ENCODE results near the gene CLEC9A. TPM values are rescaled to one million over a fixed set of nuclear protein-coding genes. Genes with fewer than 3 reads are reported as not detected.

The CLEC9A gene
- polyA plus RNA-seq, 10 donors: 0.11 to 0.54 (median 0.20) TPM; not detected in 1

DNA sequence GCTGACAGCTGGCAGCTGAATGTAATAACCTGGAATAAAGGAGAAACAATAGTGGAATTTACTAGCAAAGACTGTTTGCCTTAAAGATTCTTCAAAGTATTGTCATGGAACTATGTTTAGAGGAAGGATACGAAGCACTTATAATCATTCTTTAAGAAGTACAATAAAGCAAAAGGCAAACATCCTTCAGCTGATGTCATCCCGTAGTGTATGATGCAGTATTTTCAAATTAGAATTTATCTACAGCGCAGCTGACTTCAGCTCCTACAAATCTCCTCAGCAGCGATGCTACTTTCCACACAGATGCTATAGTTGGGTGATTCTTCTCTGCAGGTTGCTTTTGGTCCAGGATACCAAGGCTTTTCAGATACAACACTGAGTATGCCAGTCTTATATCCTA is 36.8 kb downstream of the CLEC9A start:
- no peak for DNase-seq

DNA sequence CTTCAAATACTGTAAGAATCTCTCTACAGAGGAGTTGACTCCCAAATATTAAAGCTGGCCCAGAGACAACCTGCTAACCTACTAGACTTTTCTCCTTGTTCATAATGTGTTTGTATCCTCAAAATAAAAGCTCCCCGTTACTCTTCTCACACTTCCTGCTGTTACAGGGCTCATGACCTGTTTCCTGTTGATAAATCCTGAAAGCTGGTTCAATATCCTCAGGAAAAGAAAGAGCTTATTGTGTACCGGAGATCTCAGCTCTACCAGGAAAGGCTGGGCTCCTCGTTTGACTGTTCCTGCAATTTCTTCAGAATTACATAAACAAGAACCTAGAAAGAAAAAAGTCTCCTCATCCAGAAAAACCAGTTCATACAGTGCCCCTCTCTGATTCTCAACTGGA is 37.5 kb downstream of the CLEC9A start:
- DNase-seq: peak in 1 of 3 donors; percentile 31

DNA sequence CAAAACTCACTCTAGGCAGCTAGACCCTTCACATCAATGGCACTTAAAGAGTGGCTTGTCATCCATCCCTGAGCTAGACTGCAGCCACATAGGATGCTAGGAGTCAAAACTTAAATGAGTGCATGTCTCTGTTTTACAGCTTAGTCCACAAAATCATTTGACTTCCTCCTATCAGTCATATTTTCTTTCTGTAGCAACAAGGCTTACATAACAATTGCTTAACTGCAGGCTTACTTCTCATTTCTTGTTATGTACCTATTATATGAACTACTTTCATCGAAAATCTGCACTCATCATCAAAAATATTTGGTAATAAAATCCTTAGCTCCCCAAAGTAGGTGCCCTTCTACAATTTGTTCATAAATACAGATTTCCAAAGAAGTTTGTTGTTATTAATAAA is 38.2 kb downstream of the CLEC9A start:
- peak in 1 of 3 donors; percentile 32 for DNase-seq

DNA sequence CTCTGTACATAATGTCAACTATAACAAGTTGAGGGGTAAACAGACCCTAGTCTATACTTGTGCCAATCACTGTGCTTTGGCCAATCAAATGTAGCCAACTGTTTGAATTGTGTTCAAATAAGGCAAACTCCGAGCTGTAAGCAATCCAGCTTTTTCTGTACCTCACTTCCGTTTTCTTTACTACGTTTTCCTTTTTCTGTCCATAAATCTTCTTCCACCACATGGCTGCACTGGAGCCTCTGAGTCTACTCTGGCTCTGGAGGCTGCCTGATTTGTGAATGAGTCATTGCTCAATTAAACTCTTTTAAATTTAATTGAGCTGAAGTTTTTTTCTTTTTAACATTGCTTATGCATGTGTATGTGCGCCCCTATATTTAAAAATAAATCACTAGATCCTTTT is 38.6 kb downstream of the CLEC9A start:
- DNase-seq: peak in 2 of 3 donors; percentile 20 to 33

DNA sequence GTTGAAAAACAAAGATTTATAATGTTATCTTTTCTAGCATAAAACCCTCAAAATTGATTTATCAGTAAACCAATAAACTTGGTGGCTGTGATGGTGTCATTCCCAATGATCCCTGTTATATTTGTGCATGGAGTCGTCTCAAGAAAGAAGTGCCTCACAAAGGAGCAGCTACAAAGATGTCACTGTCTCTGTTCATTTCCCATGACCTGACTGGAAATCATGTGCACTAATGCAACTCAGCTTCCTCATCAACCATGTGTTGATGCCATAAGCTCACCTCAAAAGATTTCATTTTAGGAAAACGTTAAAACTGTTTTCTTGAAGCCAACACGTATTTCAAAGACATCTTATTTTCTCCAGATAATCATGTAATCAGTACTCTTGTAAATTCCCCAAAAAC is 39.5 kb downstream of the CLEC9A start:
- DNase-seq: no peak

DNA sequence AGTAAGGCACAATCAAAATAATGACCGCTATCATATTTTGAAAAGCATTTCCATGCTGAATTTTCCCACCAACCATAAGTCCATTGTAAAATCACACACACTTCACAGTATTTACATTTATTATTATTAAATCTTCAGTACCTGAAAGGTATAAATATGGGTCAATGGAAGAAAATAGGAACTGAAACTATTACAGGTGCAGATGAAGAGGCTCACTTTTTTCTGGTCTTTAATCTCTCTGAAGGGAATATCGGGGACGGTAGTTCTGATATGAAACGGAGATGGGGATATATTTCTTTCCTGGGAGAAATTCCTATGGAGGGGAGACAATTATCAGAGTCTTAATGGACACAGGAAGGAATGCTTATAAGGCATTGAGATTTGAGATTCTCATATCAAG is 39.9 kb downstream of the CLEC9A start:
- no peak for DNase-seq

DNA sequence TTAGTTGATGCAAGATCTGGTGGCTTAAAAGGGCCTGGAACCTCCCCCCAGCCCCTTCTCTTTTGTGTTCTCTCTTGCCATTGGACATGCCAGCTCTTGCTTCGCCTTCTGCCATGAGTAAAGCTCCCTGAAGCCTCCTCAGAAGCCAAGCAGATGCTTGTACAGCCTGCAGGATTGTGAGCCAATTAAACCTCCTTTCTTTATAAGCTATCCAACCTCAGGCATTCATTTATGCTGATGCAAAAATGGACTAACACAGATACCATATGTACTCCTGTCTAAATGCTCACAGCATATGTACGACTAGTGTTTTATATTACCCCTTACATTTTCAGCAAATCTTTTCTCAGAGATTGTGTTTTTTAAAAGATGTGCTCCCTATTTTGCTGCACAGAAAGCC is 41.6 kb downstream of the CLEC9A start:
- DNase-seq: no peak

DNA sequence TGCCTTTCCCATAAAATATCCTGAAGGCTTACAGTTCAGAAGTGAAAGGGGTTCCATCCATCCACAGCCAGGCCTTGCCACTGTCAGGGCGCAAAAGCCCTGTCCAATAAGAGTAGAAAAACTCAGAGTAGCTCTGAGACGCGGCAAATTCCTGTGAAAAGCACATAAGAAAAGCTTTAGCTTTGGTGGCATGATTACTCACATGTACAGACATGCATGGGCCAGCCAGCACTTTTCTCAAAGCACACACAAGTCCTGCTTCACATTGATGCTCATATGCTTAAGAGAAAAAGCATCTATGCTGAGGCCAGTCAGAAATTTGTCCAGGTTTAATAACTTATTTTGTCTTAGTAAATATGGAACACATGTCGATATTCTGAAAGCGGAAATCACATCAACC is 42.8 kb downstream of the CLEC9A start:
- DNase-seq: no peak

DNA sequence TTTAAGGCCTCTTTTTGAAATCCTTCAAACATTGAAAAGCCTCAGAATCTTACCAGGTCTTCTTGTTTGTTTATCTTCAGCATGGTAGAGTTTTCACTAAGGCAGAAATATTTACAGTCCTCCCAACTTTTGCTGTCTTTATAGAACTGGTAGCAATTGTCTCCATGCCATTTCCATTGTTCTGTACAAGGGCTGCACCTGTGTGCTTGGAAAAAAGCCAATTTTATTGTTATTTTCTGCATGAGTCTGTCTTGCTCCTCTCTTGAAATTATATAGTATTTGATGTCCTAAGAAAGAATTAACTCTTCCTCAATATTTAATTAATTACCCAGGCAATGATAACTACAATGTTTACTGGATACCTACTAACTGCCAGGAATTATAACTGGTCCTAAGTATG is 45.0 kb downstream of the CLEC9A start:
- no peak for DNase-seq

DNA sequence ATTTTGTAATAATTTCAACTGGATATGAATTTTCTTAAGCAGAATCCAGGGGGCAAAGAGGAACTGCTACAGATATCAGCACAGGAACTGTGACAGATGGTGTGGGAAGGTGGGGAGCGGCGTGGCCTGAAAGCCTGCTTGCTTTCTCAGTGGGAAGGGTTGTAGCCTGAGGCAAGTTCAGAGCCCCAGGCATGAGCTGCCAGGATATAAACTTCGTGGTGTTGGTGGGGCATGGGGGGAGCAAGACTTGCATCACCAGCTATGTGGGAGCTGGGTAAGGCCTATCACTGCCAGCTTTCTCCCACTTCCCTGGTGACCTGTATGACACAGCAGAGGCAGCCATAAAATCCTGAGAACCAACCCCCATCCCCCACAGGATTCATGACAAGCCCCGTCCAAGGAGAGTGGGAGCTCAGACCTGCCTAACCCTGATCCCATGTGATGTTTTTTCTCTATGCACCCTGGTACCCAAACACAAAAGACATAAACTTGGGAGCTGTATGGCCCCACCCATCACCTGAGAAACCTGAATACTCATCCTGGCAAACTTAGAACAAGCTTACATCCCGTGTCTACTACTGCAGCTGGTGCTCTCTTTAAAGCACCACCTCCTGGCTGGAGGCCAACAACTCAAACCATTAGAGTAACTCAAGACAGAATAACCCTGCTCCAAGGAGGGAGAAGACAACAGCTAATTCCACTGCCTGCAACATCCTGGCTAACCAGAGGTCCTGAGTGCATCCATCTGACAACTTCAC is 51.8 kb downstream of the CLEC9A start:
- DNase-seq: no peak

DNA sequence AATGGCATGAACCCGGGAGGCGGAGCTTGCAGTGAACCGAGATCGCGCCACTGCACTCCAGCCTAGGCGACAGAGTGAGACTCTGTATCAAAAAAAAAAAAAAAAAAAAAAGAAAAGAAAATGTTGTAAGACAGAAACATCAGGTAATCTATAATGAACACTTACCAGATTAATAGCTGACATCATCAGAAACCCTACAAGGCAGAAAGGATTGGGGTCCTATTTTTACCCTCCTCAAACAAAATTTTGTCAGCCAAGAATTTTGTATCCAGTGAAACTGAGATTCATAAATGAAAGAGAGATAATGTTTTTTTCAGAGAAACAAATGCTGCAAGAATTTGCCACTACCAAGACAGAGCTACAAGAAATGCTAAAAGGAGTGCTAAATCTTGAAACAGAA is 54.3 kb downstream of the CLEC9A start:
- DNase-seq: no peak

DNA sequence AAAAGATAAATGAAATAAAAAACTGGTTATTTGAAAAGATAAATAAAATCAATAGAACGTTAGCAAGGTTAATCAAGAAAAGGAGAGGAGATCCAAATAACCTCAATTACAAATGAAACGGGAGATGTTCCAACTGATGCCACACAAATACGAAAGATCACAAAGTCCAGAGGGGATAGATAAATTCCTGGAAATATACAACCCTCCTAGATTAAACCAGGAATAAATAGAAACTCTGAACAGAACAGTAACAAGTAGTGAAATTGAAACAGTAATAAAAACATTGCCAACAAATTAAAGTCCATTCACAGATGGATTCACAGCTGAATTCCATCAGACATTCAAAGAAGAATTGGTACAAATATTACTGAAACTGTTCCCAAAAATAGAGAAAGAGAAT is 55.9 kb downstream of the CLEC9A start:
- DNase-seq: no peak

DNA sequence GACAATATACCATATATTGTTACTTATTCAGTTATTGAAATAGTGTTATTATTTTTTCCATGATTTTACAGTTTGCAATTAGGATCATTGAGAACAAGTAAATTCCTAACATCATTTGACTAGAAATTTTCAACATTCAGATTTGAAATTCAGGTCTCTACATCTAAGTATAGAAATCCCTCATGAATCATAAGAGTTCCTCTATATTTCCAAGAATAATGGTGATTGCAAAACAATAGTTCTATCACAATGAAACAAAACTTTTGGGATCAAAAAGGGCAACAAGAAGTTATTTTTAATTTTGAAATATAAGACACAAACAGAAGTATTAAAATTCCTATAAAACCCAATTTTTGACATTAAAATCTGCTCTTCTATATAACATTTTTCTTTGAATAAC is 57.5 kb downstream of the CLEC9A start:
- DNase-seq: no peak

DNA sequence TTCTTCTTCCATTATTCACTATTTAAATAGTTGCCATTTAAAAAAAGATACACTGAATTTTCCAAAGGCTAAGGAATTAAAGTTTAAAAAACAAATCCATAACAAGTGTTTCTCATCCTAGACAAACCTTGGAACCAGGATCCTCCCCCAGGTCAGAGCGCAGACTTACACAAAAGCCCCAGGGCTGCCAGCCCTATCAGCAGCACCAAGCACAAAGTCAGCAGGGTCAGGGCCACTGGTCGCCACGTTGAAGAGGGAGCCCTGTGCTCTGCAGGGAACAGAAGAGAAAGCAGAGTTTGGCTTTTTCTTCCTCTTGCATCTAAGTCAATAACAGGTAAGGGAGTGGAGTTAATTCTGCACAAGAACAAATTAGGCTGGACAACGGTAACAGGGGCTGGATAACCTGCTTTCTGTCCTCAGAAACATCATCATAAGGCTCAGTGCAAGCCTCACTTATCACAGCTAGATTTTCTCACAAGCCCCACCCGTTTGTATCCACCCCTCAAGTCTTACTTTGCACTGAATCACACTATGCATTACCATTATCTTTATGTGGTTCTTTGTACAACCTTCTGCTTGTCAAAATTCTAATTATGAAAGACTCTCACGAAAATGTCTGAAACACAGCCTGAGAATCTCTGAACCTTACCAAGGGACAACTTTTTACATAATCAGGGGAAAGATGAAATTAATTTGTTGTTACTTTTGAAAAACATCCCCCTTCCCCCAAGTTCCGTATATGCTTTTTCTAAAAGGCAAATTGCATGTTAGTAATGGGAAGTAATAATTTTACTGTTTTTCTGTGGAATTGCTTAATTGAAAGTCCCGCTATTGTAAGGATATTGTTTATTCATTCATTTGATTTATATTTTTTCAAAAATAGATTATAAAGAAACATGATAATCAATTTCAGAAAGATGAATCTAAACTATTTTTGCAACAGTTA is 58.7 kb downstream of the CLEC9A start:
- DNase-seq: no peak

DNA sequence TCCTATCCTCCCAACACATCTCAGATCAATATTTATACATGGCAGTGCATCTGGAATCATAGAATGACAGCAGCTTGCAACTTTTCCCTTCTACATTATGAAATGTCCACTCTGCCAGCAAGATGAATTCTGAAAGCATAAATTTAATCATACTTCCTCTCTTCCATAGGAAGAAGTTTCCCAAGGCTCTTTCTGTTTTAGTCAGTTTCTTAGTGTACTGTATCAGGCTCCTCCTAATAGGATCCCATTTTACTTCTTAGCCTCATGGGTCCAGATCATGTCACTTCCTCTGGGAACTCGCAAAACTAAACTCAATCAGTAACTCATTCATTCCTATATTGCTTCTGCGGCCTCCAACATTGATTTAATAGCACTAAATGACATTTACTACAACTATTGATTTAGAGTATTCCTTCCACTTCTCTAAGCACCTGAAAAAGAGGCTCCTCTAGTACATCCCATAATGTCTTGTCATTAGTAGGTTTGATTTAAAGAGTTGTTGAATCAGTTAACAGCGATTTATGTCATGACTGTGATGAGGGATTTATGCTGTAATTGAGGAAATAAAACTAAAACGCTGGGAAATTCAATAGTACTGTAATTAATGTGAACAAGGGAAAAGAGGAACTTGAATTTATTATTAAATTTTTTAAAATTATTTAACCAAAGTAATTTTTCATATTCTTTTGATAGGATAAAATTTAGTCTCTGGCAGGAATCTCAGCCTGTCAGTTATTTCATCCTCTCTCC is 64.3 kb downstream of the CLEC9A start:
- DNase-seq: no peak

DNA sequence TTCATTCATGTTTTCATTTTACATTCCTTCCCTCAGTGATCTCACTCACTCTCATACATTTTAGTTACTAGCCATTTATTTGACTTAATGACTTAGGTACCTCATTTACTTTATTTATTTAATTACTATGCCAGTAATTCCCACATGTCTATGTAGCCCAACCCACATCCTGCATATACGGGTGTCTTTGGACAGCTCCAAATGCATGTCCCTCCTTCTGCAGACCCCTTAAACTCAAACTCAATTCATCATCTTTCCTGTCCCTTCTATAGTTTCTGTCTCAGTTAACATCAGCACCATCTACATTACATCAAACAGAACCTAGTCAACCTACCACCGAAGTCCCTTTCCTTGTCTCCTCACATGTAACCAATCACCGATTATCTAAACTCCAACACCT is 65.5 kb downstream of the CLEC9A start:
- DNase-seq: no peak

DNA sequence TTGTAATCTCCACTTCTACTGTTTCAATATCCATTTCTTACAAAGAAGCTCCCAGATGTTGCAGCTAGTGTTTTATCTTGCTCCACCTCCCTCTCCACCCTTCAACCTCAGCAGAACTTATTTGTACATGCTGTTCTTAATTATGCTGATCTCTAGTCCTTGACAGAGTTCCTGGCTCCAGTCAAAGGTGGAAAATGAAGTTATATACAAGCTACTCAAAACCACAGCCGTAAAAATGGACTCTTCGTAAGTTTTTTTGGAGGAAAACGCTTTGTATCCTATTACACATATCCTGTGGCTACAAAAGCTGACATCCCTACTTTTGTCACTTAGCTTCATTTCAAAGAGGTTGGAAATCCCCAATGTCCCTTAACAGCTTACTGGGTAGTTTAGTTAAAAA is 67.0 kb downstream of the CLEC9A start:
- DNase-seq: peak in 1 of 3 donors; percentile 26

DNA sequence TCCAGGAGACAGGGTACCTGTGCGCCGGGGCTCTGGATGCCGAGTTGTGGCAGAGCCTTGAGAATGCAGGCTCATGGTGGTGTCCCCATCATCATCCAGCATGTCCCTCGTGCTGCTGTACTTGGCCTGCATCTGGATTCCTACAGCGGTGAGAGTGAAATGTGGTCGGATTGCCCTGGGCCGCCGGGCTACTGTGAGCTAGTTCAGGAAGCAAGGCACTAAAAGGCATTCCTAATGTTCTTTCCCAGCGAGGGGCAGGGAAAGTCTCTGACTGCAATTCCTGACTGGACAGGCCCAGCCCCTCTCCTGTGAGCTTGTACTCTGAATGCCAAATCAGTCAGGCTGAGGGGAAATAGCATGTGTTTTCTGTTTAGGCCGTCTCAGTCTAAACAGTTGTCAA is 68.3 kb downstream of the CLEC9A start, which contains the start of gene CLEC1A:
CLEC1A (minus strand) TSS at position 195 of the 400 bp plus-strand sequence; CDS start at position 132, 63 bp downstream.
- DNase-seq: peak in 2 of 3 donors; percentile 43 to 53

DNA sequence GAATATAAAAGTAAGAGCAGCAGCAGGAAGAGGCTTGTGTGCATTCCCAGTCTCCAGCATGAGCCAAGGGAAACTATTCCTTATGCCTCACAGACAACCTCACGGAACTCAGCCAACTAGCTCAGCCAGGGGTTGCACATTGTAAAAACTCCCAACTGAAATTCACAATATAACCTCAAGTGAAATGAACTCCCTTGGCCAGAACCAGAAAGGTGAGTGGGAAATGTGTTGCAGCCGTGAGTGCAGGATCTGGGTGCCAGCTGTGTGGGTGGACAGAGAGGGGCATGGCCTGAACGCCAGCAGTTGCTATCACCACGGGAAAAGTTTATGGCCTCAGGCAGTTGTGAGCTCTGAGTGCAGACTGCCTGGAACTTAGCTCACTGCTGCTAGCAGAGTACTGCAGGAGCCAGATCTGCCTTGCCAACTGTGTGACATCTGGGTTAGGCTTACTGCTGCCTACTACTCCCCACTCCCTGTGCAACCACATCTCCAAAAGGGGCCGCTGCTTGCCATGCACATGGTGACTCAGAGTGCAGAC is 70.6 kb downstream of the CLEC9A start:
- DNase-seq: peak; percentile 23 to 87 (median 78)

DNA sequence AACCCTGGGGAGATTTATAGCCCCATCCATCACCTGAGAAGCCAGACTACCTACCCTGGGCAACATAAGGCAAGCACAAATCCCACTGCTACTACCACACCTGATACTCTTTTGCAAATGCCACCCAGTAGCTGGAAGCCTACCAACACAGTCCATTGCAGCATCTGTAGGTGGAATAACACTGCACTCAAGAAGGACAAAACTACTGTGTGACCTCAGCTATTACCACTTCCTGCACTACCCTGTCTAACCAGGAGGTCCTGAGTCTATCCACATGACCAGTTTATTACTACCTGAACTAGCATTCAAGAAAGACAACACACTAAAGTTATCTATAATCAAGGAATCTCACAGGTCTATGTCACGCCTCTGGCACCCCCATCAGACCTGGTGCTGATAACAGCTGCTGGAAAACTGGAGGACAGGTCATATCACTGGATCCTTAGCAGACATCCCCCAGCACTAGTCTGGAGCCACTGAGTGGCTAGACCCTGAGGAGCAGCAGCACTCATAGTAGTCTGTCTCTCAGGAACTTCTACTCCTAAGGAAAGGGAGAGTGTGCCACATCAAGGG is 71.3 kb downstream of the CLEC9A start:
- DNase-seq: no peak

DNA sequence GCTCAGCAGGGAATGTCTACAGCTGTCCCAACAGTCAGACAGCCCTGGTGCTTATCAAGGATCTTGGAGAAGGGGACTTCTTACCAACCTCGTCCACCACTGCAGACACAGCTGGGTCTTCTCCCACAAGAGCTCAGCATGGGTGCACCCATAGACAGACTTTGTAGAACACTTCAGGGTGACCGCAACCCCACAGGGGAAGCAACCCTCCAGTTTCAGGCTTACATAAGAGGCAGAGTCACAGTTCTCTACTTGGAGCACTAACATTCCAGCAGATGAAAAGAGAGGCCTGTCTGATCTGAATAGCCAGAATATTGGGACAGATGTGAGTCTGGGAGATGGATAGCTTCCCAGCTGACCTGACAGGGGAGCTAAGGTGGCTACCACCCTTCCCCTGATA is 71.8 kb downstream of the CLEC9A start:
- peak in 1 of 3 donors; percentile 15 for DNase-seq
